Activated T-cell treated with anti-CD3 and anti-CD28 coated beads for 24 hours (primary cell): Measurements from ENCODE around the gene ARRB1.
"Not testable (repeated sequence)": the region's sequence is repeated elsewhere in the genome, so short reads cannot be mapped to it uniquely, and the experiment has no call there.

Experiments
- DNase-seq: peaks from one replicate; pipeline ENCODE4 v3.0.0-alpha.2; 2020; ENCODE audit warnings: low read depth

Gene ARRB1

GRCh38 chr11:75351541-75351790 lies at the start of gene ARRB1:
Gene ARRB1 (minus strand): TSS chr11:75351661. CDS start chr11:75351607, 54 bp downstream.
- DNase-seq, result no peak

GRCh38 chr11:75400146-75400865 lies 48.8 kb upstream of the ARRB1 start:
- DNase-seq, result no peak

- peak; percentile 86 for DNase-seq
Measured at GRCh38 chr11:75399344-75400145, 48.1 kb upstream of the ARRB1 start, which contains the start of gene RPS3. Gene RPS3 (plus strand): TSS chr11:75399518. CDS start chr11:75399548, 30 bp downstream.

- no peak for DNase-seq
Measured at GRCh38 chr11:75398906-75399305, 47.4 kb upstream of the ARRB1 start.

- DNase-seq, result no peak
Measured at GRCh38 chr11:75394085-75394840, 42.8 kb upstream of the ARRB1 start.

- DNase-seq, result no peak
Measured at GRCh38 chr11:75389925-75390324, 38.5 kb upstream of the ARRB1 start.

GRCh38 chr11:75389276-75389605 lies 37.8 kb upstream of the ARRB1 start:
- no peak for DNase-seq

GRCh38 chr11:75388386-75389275 lies 37.2 kb upstream of the ARRB1 start:
- DNase-seq, result peak; percentile 60

GRCh38 chr11:75387736-75388294 lies 36.4 kb upstream of the ARRB1 start:
- DNase-seq, result no peak

- DNase-seq, result no peak
Measured at GRCh38 chr11:75386942-75387630, 35.6 kb upstream of the ARRB1 start.

- peak; percentile 69 for DNase-seq
Measured at GRCh38 chr11:75384438-75385080, 33.1 kb upstream of the ARRB1 start.

- no peak for DNase-seq
Measured at GRCh38 chr11:75383246-75383645, 31.8 kb upstream of the ARRB1 start.

GRCh38 chr11:75380716-75381420 lies 29.4 kb upstream of the ARRB1 start:
- no peak for DNase-seq

GRCh38 chr11:75380245-75380644 lies 28.8 kb upstream of the ARRB1 start:
- DNase-seq, result no peak

GRCh38 chr11:75378776-75379175 lies 27.3 kb upstream of the ARRB1 start:
- not testable (repeated sequence) for DNase-seq

GRCh38 chr11:75376175-75376574 lies 24.7 kb upstream of the ARRB1 start:
- no peak for DNase-seq

GRCh38 chr11:75375626-75376025 lies 24.2 kb upstream of the ARRB1 start:
- no peak for DNase-seq

GRCh38 chr11:75374646-75375045 lies 23.2 kb upstream of the ARRB1 start:
- no peak for DNase-seq

- no peak for DNase-seq
Measured at GRCh38 chr11:75373201-75373600, 21.7 kb upstream of the ARRB1 start.
